HFF-Myc (cell line): ENCODE measurements around the gene SUGP2.
A peak's percentile ranks its signal among the peaks of the same experiment; 100 is the strongest.

Experiments used
- DNase-seq: peaks from one replicate; pipeline ENCODE4 v3.0.0-alpha.2; 2011; ENCODE audit warnings: low read depth; ENCODE audit errors: extremely low read depth
- H3K4me3 ChIP-seq: replicated peaks from 2 replicates; pipeline ENCODE4 v1.5.1; 2011; ENCODE audit warnings: low read depth, mild to moderate bottlenecking, control low read depth, low read length
- TF ChIP-seq, protein P1 (sequence below): IDR thresholded peaks from 2 replicates; pipeline ENCODE4 v1.5.1; 2012; ENCODE audit warnings: mild to moderate bottlenecking, low read depth, low read length, control low read depth; ENCODE audit errors: missing control alignments

SUGP2 gene

GRCh38 chr19:19054939-19055440 lies 21.7 kb upstream of the SUGP2 start:
- DNase-seq, result no peak
- TF ChIP-seq, protein P1, sequence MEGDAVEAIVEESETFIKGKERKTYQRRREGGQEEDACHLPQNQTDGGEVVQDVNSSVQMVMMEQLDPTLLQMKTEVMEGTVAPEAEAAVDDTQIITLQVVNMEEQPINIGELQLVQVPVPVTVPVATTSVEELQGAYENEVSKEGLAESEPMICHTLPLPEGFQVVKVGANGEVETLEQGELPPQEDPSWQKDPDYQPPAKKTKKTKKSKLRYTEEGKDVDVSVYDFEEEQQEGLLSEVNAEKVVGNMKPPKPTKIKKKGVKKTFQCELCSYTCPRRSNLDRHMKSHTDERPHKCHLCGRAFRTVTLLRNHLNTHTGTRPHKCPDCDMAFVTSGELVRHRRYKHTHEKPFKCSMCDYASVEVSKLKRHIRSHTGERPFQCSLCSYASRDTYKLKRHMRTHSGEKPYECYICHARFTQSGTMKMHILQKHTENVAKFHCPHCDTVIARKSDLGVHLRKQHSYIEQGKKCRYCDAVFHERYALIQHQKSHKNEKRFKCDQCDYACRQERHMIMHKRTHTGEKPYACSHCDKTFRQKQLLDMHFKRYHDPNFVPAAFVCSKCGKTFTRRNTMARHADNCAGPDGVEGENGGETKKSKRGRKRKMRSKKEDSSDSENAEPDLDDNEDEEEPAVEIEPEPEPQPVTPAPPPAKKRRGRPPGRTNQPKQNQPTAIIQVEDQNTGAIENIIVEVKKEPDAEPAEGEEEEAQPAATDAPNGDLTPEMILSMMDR, result no peak
- no peak overlapping the region for H3K4me3 ChIP-seq

DNA sequence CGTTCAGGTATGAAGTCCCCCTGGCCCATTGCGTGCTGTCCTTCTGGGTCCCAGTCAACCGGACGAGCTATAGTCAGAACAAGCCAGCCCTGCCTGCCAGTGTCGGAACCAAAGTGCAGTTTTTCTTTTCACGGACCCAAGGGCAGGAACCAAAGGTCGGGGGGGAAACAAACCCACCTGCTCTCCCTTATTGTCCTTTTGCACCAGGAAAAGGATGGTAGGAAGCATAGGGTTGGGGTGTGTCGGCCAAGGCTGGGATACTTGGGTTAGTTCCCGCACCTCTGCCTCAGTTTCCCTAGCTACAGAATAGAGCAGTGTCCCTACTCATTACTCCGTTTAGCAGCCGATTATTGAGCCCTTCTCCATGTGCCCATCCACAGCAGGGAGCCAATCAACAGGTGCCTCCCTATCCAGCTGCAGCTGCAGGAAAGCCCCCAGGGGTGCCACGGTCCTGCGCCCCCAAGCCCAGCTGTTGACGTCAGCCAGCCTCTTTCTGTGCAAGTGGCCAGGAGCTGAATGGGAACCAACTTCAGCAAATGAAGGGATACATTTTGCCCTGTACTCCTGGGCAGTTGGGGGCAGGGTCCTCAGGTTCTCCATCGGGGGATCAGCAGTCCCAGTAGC lies 21.1 kb upstream of the SUGP2 start:
- TF ChIP-seq, protein P1, result no peak
- no peak for DNase-seq
- H3K4me3 ChIP-seq, result no peak overlapping the region

DNA sequence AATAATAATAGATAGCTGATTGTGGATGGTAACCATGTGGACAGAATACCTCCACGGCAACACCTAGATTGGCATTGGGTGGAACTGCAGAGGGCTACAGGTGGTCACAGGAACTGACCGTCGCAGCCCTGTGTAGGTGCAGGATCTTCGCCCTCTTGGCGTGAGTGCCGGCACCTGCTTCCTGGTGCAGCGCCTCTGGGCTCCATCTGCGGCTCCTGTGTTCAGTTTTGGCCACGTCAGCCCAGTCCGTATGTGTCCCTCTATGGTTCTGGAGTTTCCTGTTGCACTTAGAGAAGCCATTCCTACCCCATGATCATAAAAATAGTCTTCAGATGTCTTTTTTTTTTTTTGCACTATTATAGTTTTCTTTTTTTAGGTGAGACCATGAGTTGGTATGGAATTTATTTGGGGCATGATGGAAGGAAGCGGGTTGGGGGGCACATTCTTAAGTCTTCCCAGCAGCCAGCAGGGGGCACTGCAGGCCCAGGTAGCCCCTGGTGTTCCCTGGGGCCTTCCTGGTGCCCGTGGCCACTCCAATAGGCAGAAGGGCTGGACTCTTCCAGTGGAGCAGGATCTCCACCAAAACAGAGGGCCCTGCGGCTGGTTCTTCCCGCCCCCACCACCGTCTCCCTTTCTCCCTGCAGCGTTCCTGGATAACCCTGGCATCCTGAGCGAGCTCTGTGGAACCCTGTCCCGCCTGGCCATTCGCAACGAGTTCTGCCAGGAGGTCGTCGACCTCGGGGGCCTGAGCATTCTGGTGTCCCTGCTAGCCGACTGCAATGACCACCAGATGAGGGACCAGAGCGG lies 20.4 kb upstream of the SUGP2 start:
- TF ChIP-seq, protein P1, result peak; percentile 69
- H3K4me3 ChIP-seq, result no peak overlapping the region
- DNase-seq, result no peak

- no peak overlapping the region for H3K4me3 ChIP-seq
- TF ChIP-seq, protein P1, result no peak
Observed at GRCh38 chr19:19052921-19053320, 19.6 kb upstream of the SUGP2 start.

DNA sequence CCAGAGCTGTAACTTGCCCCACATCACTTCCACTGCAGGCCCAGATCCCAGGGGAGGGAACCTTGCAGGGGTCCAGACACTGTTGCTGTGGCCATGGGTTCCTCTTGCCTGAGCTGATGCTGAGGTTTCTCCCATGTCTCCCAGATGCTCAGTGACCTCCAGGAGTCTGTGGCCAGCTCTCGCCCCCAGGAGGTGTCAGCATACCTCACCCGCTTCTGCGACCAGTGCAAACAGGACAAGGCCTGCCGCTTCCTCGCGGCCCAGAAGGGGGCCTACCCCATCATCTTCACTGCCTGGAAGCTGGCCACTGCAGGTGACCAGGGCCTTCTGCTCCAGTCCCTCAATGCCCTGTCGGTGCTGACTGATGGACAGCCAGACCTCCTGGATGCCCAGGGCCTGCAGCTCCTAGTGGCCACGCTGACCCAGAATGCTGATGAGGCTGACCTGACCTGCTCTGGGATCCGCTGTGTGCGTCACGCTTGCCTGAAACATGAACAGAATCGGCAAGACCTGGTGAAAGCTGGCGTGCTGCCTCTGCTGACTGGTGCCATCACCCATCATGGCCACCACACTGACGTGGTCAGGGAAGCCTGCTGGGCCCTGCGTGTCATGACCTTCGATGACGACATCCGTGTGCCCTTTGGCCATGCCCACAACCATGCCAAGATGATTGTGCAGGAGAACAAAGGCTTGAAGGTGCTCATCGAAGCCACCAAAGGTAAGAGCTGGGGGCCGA lies 18.3 kb upstream of the SUGP2 start:
- TF ChIP-seq, protein P1, result no peak
- no peak overlapping the region for H3K4me3 ChIP-seq
- DNase-seq, result no peak

More at GRCh38 chr19:19052921-19053320, 19.6 kb upstream of the SUGP2 start:
- no peak for DNase-seq

DNA sequence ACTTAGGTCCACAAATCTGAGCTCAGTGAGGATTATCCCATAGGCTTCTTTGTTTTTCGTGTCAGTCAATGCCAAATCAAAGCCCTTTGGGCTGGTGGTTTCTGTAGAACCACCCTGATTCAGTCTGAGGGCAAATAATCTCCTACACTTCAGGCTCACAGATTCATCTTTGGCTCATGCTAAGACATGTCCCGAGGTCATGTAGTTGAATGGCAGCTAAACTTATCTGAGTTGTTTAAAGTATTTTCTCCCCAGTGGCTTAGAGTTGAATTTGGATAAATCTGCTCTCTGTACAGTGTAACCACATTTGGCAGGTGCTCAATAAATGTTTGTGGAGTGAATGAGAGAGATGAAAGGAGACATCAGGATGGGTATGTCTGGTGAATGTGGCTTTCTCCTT lies 17.4 kb upstream of the SUGP2 start:
- no peak for DNase-seq
- no peak overlapping the region for H3K4me3 ChIP-seq
- TF ChIP-seq, protein P1, result no peak
